SK-N-MC (cell line): ENCODE results near the gene ATP6V0E1.

Experiments used
- DNase-seq: peaks from one replicate; pipeline ENCODE4 v3.0.0-alpha.2; 2011; ENCODE audit warnings: low read depth, low spot score
- H3K27ac ChIP-seq: fragments of 200-600 bp; sonication (generic); 2 replicates; pipeline ENCODE4 v1.5.1; 2016; ENCODE audit warnings: mixed run types
- H3K36me3 ChIP-seq: fragments of 200-600 bp; sonication (generic); 2 replicates; pipeline ENCODE4 v1.6.1; 2017; ENCODE audit warnings: antibody characterized with exemption, low read length, mixed read lengths; ENCODE audit not compliant: insufficient read depth
- H3K4me3 ChIP-seq: fragments of 200-600 bp; sonication (generic); 2 replicates; pipeline ENCODE4 v1.5.1; 2016
- H3K9ac ChIP-seq: fragments of 200-600 bp; sonication (generic); 2 replicates; pipeline ENCODE4 v1.8.0; 2017; ENCODE audit warnings: mixed run types, mixed read lengths; ENCODE audit not compliant: insufficient read length
- H3K9me3 ChIP-seq: fragments of 200-600 bp; sonication (generic); 2 replicates; pipeline ENCODE4 v1.6.1; 2017; ENCODE audit warnings: low read depth, mild to moderate bottlenecking, antibody characterized with exemption, low read length, moderate library complexity, mixed read lengths
- EZH2 ChIP-seq: fragments of 200-600 bp; sonication (generic); IDR thresholded peaks from one replicate; pipeline ENCODE4 v1.6.1; 2017; ENCODE audit warnings: antibody characterized with exemption
- FOXP2 ChIP-seq: optimal IDR thresholded peaks from 2 replicates; pipeline ENCODE3; 2011; ENCODE audit warnings: mild to moderate bottlenecking, moderate library complexity; ENCODE audit not compliant: insufficient read depth; ENCODE audit errors: extremely low read length, control extremely low read depth
- POLR2AphosphoS5 ChIP-seq: IDR thresholded peaks from 2 replicates; pipeline ENCODE4 v1.6.1; 2012; ENCODE audit warnings: mild to moderate bottlenecking, low read depth, low read length, borderline replicate concordance

Gene ATP6V0E1

GRCh38 chr5:173003360-173003759, 19.8 kb downstream of the ATP6V0E1 start:
- H3K9me3 ChIP-seq: no peaks in the 10 kb centered on the region
- no peak overlapping the region for H3K4me3 ChIP-seq
- no peak overlapping the region for H3K9ac ChIP-seq
- no peak for TF ChIP-seq POLR2AphosphoS5
- TF ChIP-seq EZH2: no peak
- no peak for TF ChIP-seq FOXP2
- no peak overlapping the region for H3K27ac ChIP-seq
- H3K36me3 ChIP-seq: peaks cover 2% of the 10 kb centered on the region
- DNase-seq: no peak

DNA sequence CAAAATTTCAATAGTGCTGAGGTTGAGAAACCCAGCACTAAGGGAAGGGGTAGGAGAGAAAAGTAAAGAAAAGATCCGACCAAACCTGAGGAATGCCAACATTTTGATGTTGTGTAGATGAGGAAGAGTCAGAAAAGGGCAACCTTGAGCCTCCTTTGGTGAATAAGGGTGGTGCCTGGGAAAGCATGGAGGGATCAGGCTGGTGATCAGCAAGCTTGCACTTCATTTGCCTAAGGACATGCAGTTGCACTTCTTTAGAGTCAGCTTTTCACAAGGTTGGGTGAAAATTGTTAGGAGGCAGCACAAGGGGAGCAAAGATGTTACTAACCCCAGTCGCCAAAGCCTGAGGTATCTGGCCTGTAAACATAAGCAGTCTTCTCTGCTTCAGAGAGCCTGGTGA, 20.4 kb downstream of the ATP6V0E1 start:
- H3K4me3 ChIP-seq: no peak overlapping the region
- TF ChIP-seq FOXP2 (no peak), POLR2AphosphoS5 (no peak), EZH2 (no peak)
- H3K9ac ChIP-seq: no peak overlapping the region
- H3K36me3 ChIP-seq: peaks cover 2% of the 10 kb centered on the region
- H3K27ac ChIP-seq: no peak overlapping the region
- H3K9me3 ChIP-seq: no peaks in the 10 kb centered on the region
- no peak for DNase-seq

- TF ChIP-seq EZH2: no peak
- no peak for TF ChIP-seq POLR2AphosphoS5
- no peak for TF ChIP-seq FOXP2
- no peak overlapping the region for H3K9ac ChIP-seq
- DNase-seq: no peak
- H3K9me3 ChIP-seq: no peaks in the 10 kb centered on the region
- H3K4me3 ChIP-seq: no peak overlapping the region
- no peak overlapping the region for H3K27ac ChIP-seq
- H3K36me3 ChIP-seq: peaks cover 2% of the 10 kb centered on the region
Measured at GRCh38 chr5:173004447-173004846, 20.9 kb downstream of the ATP6V0E1 start.

- H3K9me3 ChIP-seq: no peaks in the 10 kb centered on the region
- H3K9ac ChIP-seq: no peak overlapping the region
- TF ChIP-seq EZH2 (no peak), FOXP2 (no peak), POLR2AphosphoS5 (no peak)
- H3K36me3 ChIP-seq: no peaks in the 10 kb centered on the region; the same call in 1 of the 2 replicates
- DNase-seq: no peak
- H3K27ac ChIP-seq: no peak overlapping the region
- no peak overlapping the region for H3K4me3 ChIP-seq
Measured at GRCh38 chr5:173010021-173010420, 26.4 kb downstream of the ATP6V0E1 start.

- Histone ChIP-seq H3K27ac (no peak overlapping the region), H3K36me3 (no peaks in the 10 kb centered on the region; the same call in 1 of the 2 replicates), H3K9ac (no peak overlapping the region), H3K9me3 (no peaks in the 10 kb centered on the region), H3K4me3 (no peak overlapping the region)
- TF ChIP-seq EZH2 (no peak), FOXP2 (no peak), POLR2AphosphoS5 (no peak)
- no peak for DNase-seq
Measured at GRCh38 chr5:173010547-173011464, 27.2 kb downstream of the ATP6V0E1 start.

DNA sequence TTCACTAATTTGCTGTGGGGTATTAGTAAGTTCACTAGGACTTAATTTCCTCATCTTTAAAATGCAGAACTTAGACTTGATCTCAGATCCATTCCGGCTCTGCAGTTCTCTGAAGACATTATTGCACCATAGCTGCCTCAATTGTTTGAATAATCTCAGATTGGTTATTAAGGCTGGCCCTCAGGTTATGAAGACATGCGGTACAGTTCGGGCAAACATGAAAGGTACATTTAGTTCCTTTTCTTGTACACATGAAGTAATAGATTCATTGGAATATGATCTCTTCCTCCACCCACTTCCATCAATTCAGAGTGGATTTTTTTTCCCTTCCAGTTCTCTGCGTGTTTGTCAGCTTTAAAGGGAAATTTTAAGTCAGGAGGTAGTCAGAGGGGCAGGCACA, 28.0 kb downstream of the ATP6V0E1 start:
- H3K27ac ChIP-seq: no peak overlapping the region
- H3K4me3 ChIP-seq: no peak overlapping the region
- H3K36me3 ChIP-seq: no peaks in the 10 kb centered on the region; the same call in 1 of the 2 replicates
- TF ChIP-seq EZH2 (no peak), FOXP2 (no peak), POLR2AphosphoS5 (no peak)
- H3K9ac ChIP-seq: no peak overlapping the region
- H3K9me3 ChIP-seq: no peaks in the 10 kb centered on the region
- DNase-seq: no peak

- TF ChIP-seq POLR2AphosphoS5 (no peak), EZH2 (no peak), FOXP2 (no peak)
Measured at GRCh38 chr5:173012882-173013281, 29.3 kb downstream of the ATP6V0E1 start.

GRCh38 chr5:173014671-173015070, 31.1 kb downstream of the ATP6V0E1 start:
- H3K4me3 ChIP-seq: no peak overlapping the region
- H3K27ac ChIP-seq: no peak overlapping the region
- H3K9ac ChIP-seq: no peak overlapping the region
- TF ChIP-seq FOXP2 (no peak), EZH2 (no peak), POLR2AphosphoS5 (no peak)
- DNase-seq: no peak
- H3K36me3 ChIP-seq: peaks cover 4% of the 10 kb centered on the region
- no peaks in the 10 kb centered on the region for H3K9me3 ChIP-seq

More at GRCh38 chr5:173012882-173013281, 29.3 kb downstream of the ATP6V0E1 start:
- H3K36me3 ChIP-seq: no peaks in the 10 kb centered on the region; the same call in 1 of the 2 replicates
- DNase-seq: no peak
- no peaks in the 10 kb centered on the region for H3K9me3 ChIP-seq
- H3K4me3 ChIP-seq: no peak overlapping the region
- H3K27ac ChIP-seq: no peak overlapping the region
- no peak overlapping the region for H3K9ac ChIP-seq

DNA sequence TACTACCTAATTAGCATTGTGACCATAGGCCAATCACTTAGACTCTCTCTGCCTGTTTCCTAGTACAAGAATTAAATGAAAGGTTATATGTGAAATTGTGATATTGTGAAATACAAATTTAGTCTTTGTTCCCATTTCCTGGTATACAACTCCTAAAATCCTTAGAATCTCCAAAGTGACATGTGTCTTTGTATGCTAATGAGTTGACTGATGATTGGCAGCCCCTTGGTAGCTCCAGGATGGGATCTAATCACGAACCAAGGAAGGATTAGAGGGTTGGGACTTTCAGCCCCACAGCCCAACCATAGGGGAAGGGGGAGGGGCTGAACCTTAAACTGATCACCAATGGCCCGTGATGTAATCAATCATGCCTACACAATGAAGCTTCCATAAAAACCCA, 31.6 kb downstream of the ATP6V0E1 start:
- H3K9ac ChIP-seq: no peak overlapping the region
- peaks cover 10% of the 10 kb centered on the region for H3K36me3 ChIP-seq
- H3K27ac ChIP-seq: no peak overlapping the region
- no peak overlapping the region for H3K4me3 ChIP-seq
- no peaks in the 10 kb centered on the region for H3K9me3 ChIP-seq
- TF ChIP-seq POLR2AphosphoS5: no peak
- DNase-seq: no peak
